HEK293 (cell line): ENCODE measurements around the gene ASCC1.
A peak's percentile ranks its signal among the peaks of the same experiment; 100 is the strongest.

Experiments used
- CTCF ChIA-PET: fragments of 350-600 bp; formaldehyde crosslinking; extraction: SDS; loops from one replicate; lab custom pipeline; 2021; ENCODE audit warnings: antibody characterized with exemption; lab: Yijun Ruan, JAX
- POLR2A ChIA-PET: fragments of 300-600 bp; formaldehyde crosslinking; extraction: SDS; loops from one replicate; lab custom pipeline; 2020; ENCODE audit warnings: antibody characterized with exemption, inconsistent platforms; lab: Yijun Ruan, JAX
- H3K27ac ChIP-seq: fragments of 200-500 bp; sonication (Bioruptor generic); 2 replicates; pipeline ENCODE4 v1.5.1; 2014; ENCODE audit warnings: low read depth, low read length, control low read depth, inconsistent platforms; ENCODE audit errors: extremely low read depth
- H3K36me3 ChIP-seq, 2 experiments: fragments of 200-500 bp in 1 of 2; sonication (Bioruptor generic) in 1 of 2; 1 replicate in 1 of 2; 2 replicates in 1 of 2; pipeline ENCODE4 v1.5.1; 2014 to 2017; ENCODE audit warnings: inconsistent platforms in 2 of 2, low read length in 2 of 2; ENCODE audit not compliant: control insufficient read depth in 2 of 2, insufficient read depth in 1 of 2
- H3K4me1 ChIP-seq: fragments of 200-500 bp; sonication (Bioruptor generic); 2 replicates; pipeline ENCODE4 v1.5.1; 2014; ENCODE audit warnings: mild to moderate bottlenecking, low read length, inconsistent platforms; ENCODE audit not compliant: control insufficient read depth, insufficient read depth
- H3K4me3 ChIP-seq: 2 replicates; pipeline ENCODE4 v1.5.1; 2011; ENCODE audit warnings: low read depth, mild to moderate bottlenecking, control low read depth, low read length, moderate library complexity
- H3K9me3 ChIP-seq: fragments of 200-500 bp; sonication (Bioruptor generic); 2 replicates; pipeline ENCODE4 v1.5.1; 2014; ENCODE audit warnings: low read depth, low read length, inconsistent platforms; ENCODE audit not compliant: control insufficient read depth, insufficient read depth
- SCRT1 ChIP-seq: fragments of 450-650 bp; formaldehyde crosslinking; IDR thresholded peaks from 2 replicates; pipeline ENCODE4 v1.5.1; 2016; ENCODE audit warnings: missing biosample characterization, missing genetic modification characterization, borderline replicate concordance
- SCRT2 ChIP-seq: fragments of 450-650 bp; formaldehyde crosslinking; IDR thresholded peaks from 2 replicates; pipeline ENCODE4 v1.5.1; 2016; ENCODE audit warnings: missing biosample characterization, missing genetic modification characterization
- SP7 ChIP-seq: fragments of 450-650 bp; formaldehyde crosslinking; IDR thresholded peaks from 2 replicates; pipeline ENCODE4 v1.5.1; 2016; ENCODE audit warnings: missing biosample characterization, missing genetic modification characterization
- ZBTB7A ChIP-seq: fragments of 450-650 bp; formaldehyde crosslinking; IDR thresholded peaks from 2 replicates; pipeline ENCODE4 v1.5.1; 2016; ENCODE audit warnings: low read depth, missing biosample characterization, missing genetic modification characterization
- ZEB2 ChIP-seq: fragments of 450-650 bp; formaldehyde crosslinking; IDR thresholded peaks from 2 replicates; pipeline ENCODE4 v1.5.1; 2016; ENCODE audit warnings: missing biosample characterization, missing genetic modification characterization
- ZNF148 ChIP-seq: fragments of 450-650 bp; formaldehyde crosslinking; IDR thresholded peaks from 2 replicates; pipeline ENCODE4 v1.5.0; 2017; ENCODE audit warnings: missing biosample characterization, missing genetic modification characterization, borderline replicate concordance
- ZNF548 ChIP-seq: fragments of 450-650 bp; formaldehyde crosslinking; IDR thresholded peaks from 2 replicates; pipeline ENCODE4 v1.5.1; 2016; ENCODE audit warnings: missing biosample characterization, missing genetic modification characterization
- ZNF561 ChIP-seq: fragments of 450-650 bp; IDR thresholded peaks from 2 replicates; pipeline ENCODE4 v1.5.1; 2018; ENCODE audit warnings: missing biosample characterization, missing genetic modification characterization, borderline replicate concordance
- ZNF600 ChIP-seq: fragments of 450-650 bp; formaldehyde crosslinking; IDR thresholded peaks from 2 replicates; pipeline ENCODE4 v1.5.1; 2016; ENCODE audit warnings: missing biosample characterization, missing genetic modification characterization
- ZNF629 ChIP-seq: fragments of 450-650 bp; formaldehyde crosslinking; IDR thresholded peaks from 2 replicates; pipeline ENCODE4 v1.5.1; 2017; ENCODE audit warnings: missing biosample characterization, missing genetic modification characterization
- ZNF777 ChIP-seq: fragments of 450-650 bp; formaldehyde crosslinking; IDR thresholded peaks from 2 replicates; pipeline ENCODE4 v1.5.1; 2017; ENCODE audit warnings: missing biosample characterization, missing genetic modification characterization, borderline replicate concordance
- TF ChIP-seq, protein P1 (sequence below): fragments of 450-650 bp; formaldehyde crosslinking; IDR thresholded peaks from 2 replicates; pipeline ENCODE4 v1.5.1; 2016; ENCODE audit warnings: missing biosample characterization, missing genetic modification characterization
- TF ChIP-seq, protein P2 (sequence below): fragments of 450-650 bp; formaldehyde crosslinking; IDR thresholded peaks from 2 replicates; pipeline ENCODE4 v1.5.1; 2017; ENCODE audit warnings: missing biosample characterization, missing genetic modification characterization
- TF ChIP-seq, protein P3 (sequence below): fragments of 450-650 bp; formaldehyde crosslinking; IDR thresholded peaks from 2 replicates; pipeline ENCODE4 v1.5.1; 2016; ENCODE audit warnings: missing biosample characterization, missing genetic modification characterization

ASCC1 gene

GRCh38 chr10:72206511-72207229 is 9.4 kb downstream of the ASCC1 start:
- no peaks in the 10 kb centered on the region; the same call in 1 of the 2 replicates for H3K4me1 ChIP-seq
- no peaks in the 10 kb centered on the region for H3K9me3 ChIP-seq
- H3K27ac ChIP-seq: no peak overlapping the region
- H3K36me3 ChIP-seq: peaks cover 43 to 50% of the 10 kb centered on the region in 2 experiments
- H3K4me3 ChIP-seq: no peak overlapping the region
- TF ChIP-seq ZNF561 (no peak), ZNF600 (tag by site-specific recombination) (0 out of 2 replicates have a peak, but pooled peaks have one; percentile 38), SCRT1 (tag by site-specific recombination) (peak; percentile 74), ZEB2 (tag by site-specific recombination) (0 out of 2 replicates have a peak, but pooled peaks have one; percentile 16), SCRT2 (tag by site-specific recombination) (peak; percentile 85), ZBTB7A (0 out of 2 replicates have a peak, but pooled peaks have one; percentile 14), ZNF548 (tag by site-specific recombination) (no peak)
- TF ChIP-seq, protein P1, sequence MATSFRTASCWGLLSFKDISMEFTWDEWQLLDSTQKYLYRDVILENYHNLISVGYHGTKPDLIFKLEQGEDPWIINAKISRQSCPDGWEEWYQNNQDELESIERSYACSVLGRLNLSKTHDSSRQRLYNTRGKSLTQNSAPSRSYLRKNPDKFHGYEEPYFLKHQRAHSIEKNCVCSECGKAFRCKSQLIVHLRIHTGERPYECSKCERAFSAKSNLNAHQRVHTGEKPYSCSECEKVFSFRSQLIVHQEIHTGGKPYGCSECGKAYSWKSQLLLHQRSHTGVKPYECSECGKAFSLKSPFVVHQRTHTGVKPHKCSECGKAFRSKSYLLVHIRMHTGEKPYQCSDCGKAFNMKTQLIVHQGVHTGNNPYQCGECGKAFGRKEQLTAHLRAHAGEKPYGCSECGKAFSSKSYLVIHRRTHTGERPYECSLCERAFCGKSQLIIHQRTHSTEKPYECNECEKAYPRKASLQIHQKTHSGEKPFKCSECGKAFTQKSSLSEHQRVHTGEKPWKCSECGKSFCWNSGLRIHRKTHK (tag by site-specific recombination): no peak
- ChIA-PET CTCF (interaction anchor here (1.4 kb wide), 1 partner anchor 8 kb away, joined by 4 read pairs; the partner anchor contains the start of gene ANAPC16), POLR2A (no interaction called here)

GRCh38 chr10:72204724-72205123 is 11.4 kb downstream of the ASCC1 start:
- Histone ChIP-seq H3K36me3 (peaks cover 45 to 49% of the 10 kb centered on the region in 2 experiments; a peak in 2 of 3 replicates), H3K4me3 (no peak overlapping the region), H3K9me3 (no peaks in the 10 kb centered on the region), H3K4me1 (no peaks in the 10 kb centered on the region; the same call in 1 of the 2 replicates), H3K27ac (peak overlapping the region; percentile 6; the same call in 1 of the 2 replicates)
- ChIA-PET CTCF (interaction anchor here (0.6 to 0.8 kb wide), 2 partner anchors 44 to 77 kb away, joined by 3 read pairs; no protein-coding TSS in a partner anchor), POLR2A (no interaction called here)
- TF ChIP-seq ZNF629 (tag by site-specific recombination): peak; percentile 35; the same call in 1 of the 2 replicates
- TF ChIP-seq, protein P2, sequence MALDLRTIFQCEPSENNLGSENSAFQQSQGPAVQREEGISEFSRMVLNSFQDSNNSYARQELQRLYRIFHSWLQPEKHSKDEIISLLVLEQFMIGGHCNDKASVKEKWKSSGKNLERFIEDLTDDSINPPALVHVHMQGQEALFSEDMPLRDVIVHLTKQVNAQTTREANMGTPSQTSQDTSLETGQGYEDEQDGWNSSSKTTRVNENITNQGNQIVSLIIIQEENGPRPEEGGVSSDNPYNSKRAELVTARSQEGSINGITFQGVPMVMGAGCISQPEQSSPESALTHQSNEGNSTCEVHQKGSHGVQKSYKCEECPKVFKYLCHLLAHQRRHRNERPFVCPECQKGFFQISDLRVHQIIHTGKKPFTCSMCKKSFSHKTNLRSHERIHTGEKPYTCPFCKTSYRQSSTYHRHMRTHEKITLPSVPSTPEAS (tag by site-specific recombination): no peak
- no peak for TF ChIP-seq ZNF148 (tag by site-specific recombination)
- no peak for TF ChIP-seq ZNF777 (tag by site-specific recombination)
- peak; percentile 42 for TF ChIP-seq SP7
- TF ChIP-seq, protein P3, sequence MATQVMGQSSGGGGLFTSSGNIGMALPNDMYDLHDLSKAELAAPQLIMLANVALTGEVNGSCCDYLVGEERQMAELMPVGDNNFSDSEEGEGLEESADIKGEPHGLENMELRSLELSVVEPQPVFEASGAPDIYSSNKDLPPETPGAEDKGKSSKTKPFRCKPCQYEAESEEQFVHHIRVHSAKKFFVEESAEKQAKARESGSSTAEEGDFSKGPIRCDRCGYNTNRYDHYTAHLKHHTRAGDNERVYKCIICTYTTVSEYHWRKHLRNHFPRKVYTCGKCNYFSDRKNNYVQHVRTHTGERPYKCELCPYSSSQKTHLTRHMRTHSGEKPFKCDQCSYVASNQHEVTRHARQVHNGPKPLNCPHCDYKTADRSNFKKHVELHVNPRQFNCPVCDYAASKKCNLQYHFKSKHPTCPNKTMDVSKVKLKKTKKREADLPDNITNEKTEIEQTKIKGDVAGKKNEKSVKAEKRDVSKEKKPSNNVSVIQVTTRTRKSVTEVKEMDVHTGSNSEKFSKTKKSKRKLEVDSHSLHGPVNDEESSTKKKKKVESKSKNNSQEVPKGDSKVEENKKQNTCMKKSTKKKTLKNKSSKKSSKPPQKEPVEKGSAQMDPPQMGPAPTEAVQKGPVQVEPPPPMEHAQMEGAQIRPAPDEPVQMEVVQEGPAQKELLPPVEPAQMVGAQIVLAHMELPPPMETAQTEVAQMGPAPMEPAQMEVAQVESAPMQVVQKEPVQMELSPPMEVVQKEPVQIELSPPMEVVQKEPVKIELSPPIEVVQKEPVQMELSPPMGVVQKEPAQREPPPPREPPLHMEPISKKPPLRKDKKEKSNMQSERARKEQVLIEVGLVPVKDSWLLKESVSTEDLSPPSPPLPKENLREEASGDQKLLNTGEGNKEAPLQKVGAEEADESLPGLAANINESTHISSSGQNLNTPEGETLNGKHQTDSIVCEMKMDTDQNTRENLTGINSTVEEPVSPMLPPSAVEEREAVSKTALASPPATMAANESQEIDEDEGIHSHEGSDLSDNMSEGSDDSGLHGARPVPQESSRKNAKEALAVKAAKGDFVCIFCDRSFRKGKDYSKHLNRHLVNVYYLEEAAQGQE (tag by site-specific recombination): peak; percentile 81
